GM12892 (cell line): ENCODE data around the gene TMEM165.

Experiments used
- POLR2A ChIP-seq: IDR thresholded peaks from 2 replicates; pipeline ENCODE4 v1.6.1; 2011; ENCODE audit warnings: low read depth, low read length, control low read depth
- POLR2AphosphoS5 ChIP-seq: IDR thresholded peaks from 2 replicates; pipeline ENCODE4 v1.6.1; 2011; ENCODE audit warnings: low read depth, low read length, control low read depth
- TAF1 ChIP-seq: IDR thresholded peaks from 2 replicates; pipeline ENCODE4 v1.6.1; 2011; ENCODE audit warnings: low read depth, mild to moderate bottlenecking, control low read depth, low read length, borderline replicate concordance

DNA sequence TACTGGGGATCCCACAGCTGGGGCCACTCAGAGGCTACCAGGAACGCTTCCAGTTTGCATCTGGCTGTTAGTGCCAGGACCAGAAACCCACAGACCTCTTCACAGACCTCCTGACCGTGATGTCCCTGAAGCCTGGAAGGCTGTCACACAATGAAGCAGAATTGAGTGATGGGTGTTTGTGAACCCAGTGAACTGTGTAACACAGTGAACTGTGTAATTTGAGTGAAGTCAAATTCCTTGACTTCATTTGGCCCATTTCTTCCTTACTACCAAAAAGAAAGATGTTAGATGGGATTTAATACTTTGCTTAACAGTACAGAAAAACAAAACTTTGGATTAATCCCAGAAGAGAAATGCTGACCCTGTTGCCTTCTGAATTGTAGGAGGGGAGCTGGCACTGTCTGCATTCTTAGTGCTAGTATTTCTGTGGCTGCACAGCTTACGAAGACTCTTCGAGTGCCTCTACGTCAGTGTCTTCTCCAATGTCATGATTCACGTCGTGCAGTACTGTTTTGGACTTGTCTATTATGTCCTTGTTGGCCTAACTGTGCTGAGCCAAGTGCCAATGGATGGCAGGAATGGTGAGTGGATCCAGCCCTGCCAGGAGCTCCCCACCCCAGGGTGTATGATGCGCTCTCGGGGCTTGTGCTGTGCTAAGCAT lies 31.9 kb upstream of the TMEM165 start:
- TF ChIP-seq POLR2A = no peak
- TF ChIP-seq TAF1 = no peak
- TF ChIP-seq POLR2AphosphoS5 = no peak
